GM12878 (cell line): ENCODE measurements around the gene PTPRM. TPM values are rescaled to one million over a fixed set of nuclear protein-coding genes. Genes with fewer than 3 reads are reported as not detected.

Source experiments
- ATAC-seq: fragments of 200-7000 bp; cut with Tn5 transposase; 3 replicates; pipeline ENCODE4 v1.9.1; 2020; ENCODE audit warnings: mild to moderate bottlenecking, moderate library complexity
- BruUV-seq: library from RNA; stranded (reverse); fragments of 400-500 nt; replicated peaks from 2 replicates; lab custom pipeline; 2021; lab: Mats Ljungman, UMichigan
- CTCF ChIA-PET: fragments of 300-600 bp; sonication (Branson Sonifier 250); formaldehyde crosslinking; extraction: SDS; loops from one replicate; lab custom pipeline; 2021; ENCODE audit warnings: inconsistent platforms; lab: Yijun Ruan, JAX
- POLR2A ChIA-PET: fragments of 350-600 bp; formaldehyde crosslinking; extraction: SDS; loops from one replicate; lab custom pipeline; 2021; ENCODE audit warnings: inconsistent platforms; lab: Charles Lee
- RAD21 ChIA-PET: fragments of 300-600 bp; sonication (Branson Sonifier 250); formaldehyde crosslinking; loops from one replicate; lab custom pipeline; 2023; ENCODE audit warnings: antibody characterized with exemption; ENCODE audit not compliant: unreplicated experiment; lab: Charles Lee
- SMC1A ChIA-PET: fragments of 300-600 bp; sonication (Branson Sonifier 250); formaldehyde crosslinking; loops from one replicate; lab custom pipeline; 2023; ENCODE audit not compliant: unreplicated experiment, uncharacterized antibody; lab: Charles Lee
- DNase-seq: peaks from one replicate; pipeline ENCODE4 v3.0.0-alpha.2; 2011; ENCODE audit warnings: low read depth, low spot score
- FAIRE-seq: peaks from 3 replicates; lab custom pipeline; 2011; peaks lifted over from hg19 to GRCh38; lab: Jason Lieb, UNC
- H2AFZ ChIP-seq: 2 replicates; pipeline ENCODE4 v1.6.0; 2011; ENCODE audit warnings: low read depth, low read length, control low read depth; ENCODE audit not compliant: control insufficient read depth
- H3K27ac ChIP-seq: 2 replicates; pipeline ENCODE4 v1.5.1; 2011; ENCODE audit warnings: control low read depth; ENCODE audit not compliant: control insufficient read depth, insufficient read depth
- H3K27me3 ChIP-seq, 2 experiments: replicated peaks in 1 of 2; 2 replicates each; pipeline versions ENCODE4 v1.6.0 to v1.6.1; 2011; ENCODE audit warnings: low read length in 1 of 2; ENCODE audit not compliant: control insufficient read depth in 2 of 2, insufficient read depth in 2 of 2
- H3K36me3 ChIP-seq, 2 experiments: 2 replicates each; pipeline ENCODE4 v1.5.1; 2011; ENCODE audit warnings: low read length in 1 of 2; ENCODE audit not compliant: control insufficient read depth in 2 of 2, insufficient read depth in 2 of 2
- H3K4me1 ChIP-seq: 2 replicates; pipeline ENCODE4 v1.6.1; 2011; ENCODE audit warnings: mild to moderate bottlenecking, low read length, moderate library complexity, mixed read lengths; ENCODE audit not compliant: control insufficient read depth, insufficient read depth
- H3K4me2 ChIP-seq: 2 replicates; pipeline ENCODE4 v1.6.0; 2011; ENCODE audit warnings: control low read depth; ENCODE audit not compliant: control insufficient read depth, insufficient read depth
- H3K4me3 ChIP-seq: fragments of 200-600 bp; sonication (generic); 2 replicates; pipeline ENCODE4 v1.5.1; 2016
- H3K79me2 ChIP-seq: 2 replicates; pipeline ENCODE4 v1.6.0; 2011; ENCODE audit warnings: low read length; ENCODE audit not compliant: control insufficient read depth, insufficient read depth
- H3K9ac ChIP-seq: 2 replicates; pipeline ENCODE4 v1.8.0; 2011; ENCODE audit warnings: low read length, control low read depth, mixed read lengths; ENCODE audit not compliant: control insufficient read depth, insufficient read depth
- H3K9me3 ChIP-seq: replicated peaks from 3 replicates; pipeline ENCODE4 v1.5.1; 2011; ENCODE audit warnings: mild to moderate bottlenecking, low read length; ENCODE audit not compliant: control insufficient read depth, insufficient read depth
- H4K20me1 ChIP-seq: 2 replicates; pipeline ENCODE4 v1.6.0; 2011; ENCODE audit not compliant: control insufficient read depth, insufficient read depth
- CBFB ChIP-seq: IDR thresholded peaks from 2 replicates; pipeline ENCODE4 v1.6.1; 2016; ENCODE audit warnings: antibody characterized with exemption, low read depth
- DPF2 ChIP-seq: fragments of 450-650 bp; IDR thresholded peaks from 2 replicates; pipeline ENCODE4 v1.6.1; 2017; ENCODE audit warnings: mild to moderate bottlenecking
- EGR1 ChIP-seq, 2 experiments: IDR thresholded peaks; 1 replicate in 1 of 2; 2 replicates in 1 of 2; pipeline ENCODE4 v1.6.1; 2011 to 2012; ENCODE audit warnings: low read depth in 2 of 2, low read length in 2 of 2, borderline replicate concordance in 1 of 2, mild to moderate bottlenecking in 1 of 2, moderate library complexity in 1 of 2
- IKZF1 ChIP-seq: fragments of 450-650 bp; conservative IDR thresholded peaks from 2 replicates; pipeline ENCODE4 v1.6.1; 2017; ENCODE audit warnings: antibody characterized with exemption, mild to moderate bottlenecking
- MEF2B ChIP-seq: fragments of 450-650 bp; IDR thresholded peaks from 2 replicates; pipeline ENCODE4 v1.6.1; 2018; ENCODE audit warnings: mild to moderate bottlenecking, moderate library complexity; ENCODE audit not compliant: partially characterized antibody, poor library complexity, severe bottlenecking
- MTA2 ChIP-seq: fragments of 450-650 bp; IDR thresholded peaks from 2 replicates; pipeline ENCODE4 v1.6.1; 2016; ENCODE audit warnings: low read depth, mild to moderate bottlenecking, moderate library complexity
- NR2C2 ChIP-seq: IDR thresholded peaks from 2 replicates; pipeline ENCODE4 v1.6.1; 2011; ENCODE audit warnings: borderline replicate concordance, low read depth; ENCODE audit not compliant: control insufficient read depth, insufficient read length
- ZNF384 ChIP-seq: IDR thresholded peaks from 2 replicates; pipeline ENCODE4 v1.6.1; 2012; ENCODE audit warnings: low read depth, mild to moderate bottlenecking, low read length, improper control_type of control experiment, borderline replicate concordance
- ZNF622 ChIP-seq: fragments of 450-650 bp; IDR thresholded peaks from 2 replicates; pipeline ENCODE4 v1.6.1; 2017; ENCODE audit warnings: mild to moderate bottlenecking, inconsistent platforms
- ZZZ3 ChIP-seq: IDR thresholded peaks from 2 replicates; pipeline ENCODE4 v1.6.1; 2011; ENCODE audit warnings: low read depth; ENCODE audit not compliant: control insufficient read depth, insufficient read length
- WGBS: methylation state at CpG from one replicate; pipeline ENCODE4 v1.1.6; 2016; ENCODE audit warnings: low lambda C conversion rate; ENCODE audit not compliant: insufficient replicate concordance, insufficient coverage; ENCODE audit errors: missing lambda C conversion rate; 5-methylcytosine and 5-hydroxymethylcytosine counted together
- in situ Hi-C: fragments of 300-500 bp; cut with MboI; formaldehyde crosslinking; loops from 9 replicates; pipeline ENCODE4 v1.14.3; 2018; ENCODE audit warnings: mixed read lengths
- intact Hi-C: fragments of 100-400 bp; cut with micrococcal nuclease; formaldehyde crosslinking; loops from one replicate; pipeline ENCODE4 v1.14.2; 2022; ENCODE audit not compliant: unreplicated experiment
- polyA plus RNA-seq, 11 experiments: library from polyadenylated mRNA; depleted of rRNA in 4 of 11; unstranded in 6 of 11; stranded (reverse) in 5 of 11; fragments of >200 nt; fragmentation: Nextera tagmentation in 4 of 11; fragmentation: Illumina TruSeq in 1 of 11; extraction: Ambion mirVana in 4 of 11; extraction: Trizol in 1 of 11; gene quantifications; 1 replicate in 1 of 11; 2 replicates in 10 of 11; pipeline versions ENCODE4 v1.2.1 to v1.2.3, GENCODE V29; 2011 to 2016; ENCODE audit warnings: inconsistent platforms in 2 of 11, missing spikeins in 2 of 11, low read depth in 1 of 11
- total RNA-seq, 4 experiments: library from RNA; depleted of rRNA in 3 of 4; stranded (reverse); fragments of >200 nt in 3 of 4; fragmentation: Illumina TruSeq in 1 of 4; extraction: Trizol in 1 of 4; gene quantifications; 2 replicates each; pipeline versions ENCODE4 v1.2.1 to v1.2.3, GENCODE V29; 2013 to 2021
- TF ChIP-seq, protein P1 (sequence below): IDR thresholded peaks from 2 replicates; pipeline ENCODE4 v1.6.1; 2011; ENCODE audit warnings: low read depth, low read length, improper control_type of control experiment, borderline replicate concordance
- TF ChIP-seq, protein P2 (sequence below): fragments of 450-650 bp; IDR thresholded peaks from 2 replicates; pipeline ENCODE4 v1.6.1; 2017; ENCODE audit warnings: mild to moderate bottlenecking, moderate library complexity

Gene PTPRM
- total and polyA plus RNA-seq, 10 of the 15 experiments (the other 5 are each of a cell fraction or from before 2014, with no cell fraction given): 0.07 to 22.6 (median 0.60) TPM

- Histone ChIP-seq H3K9me3 (no peaks in the 10 kb centered on the region), H3K27me3 (0 out of 4 replicates have a peak, but pooled peaks cover 0 to 2% of the 10 kb centered on the region in 2 experiments), H3K27ac (no peak overlapping the region), H3K79me2 (no peaks in the 10 kb centered on the region), H3K4me3 (no peak overlapping the region), H4K20me1 (no peaks in the 10 kb centered on the region), H3K4me1 (no peaks in the 10 kb centered on the region), H3K9ac (no peak overlapping the region), H3K4me2 (no peak overlapping the region), H3K36me3 (no peaks in the 10 kb centered on the region), H2AFZ (no peak overlapping the region)
- WGBS: 27% methylated on average over 6 of the region's 6 CpGs
- ChIA-PET CTCF (no interaction called here), POLR2A (no interaction called here), SMC1A (no interaction called here), RAD21 (no interaction called here)
- TF ChIP-seq IKZF1: no peak
- no peak for TF ChIP-seq MEF2B
- TF ChIP-seq DPF2: no peak
- no peak for TF ChIP-seq EGR1 (IDR thresholded peaks at IDR 0.05; ENCODE audit: borderline replicate concordance in 1 of 2, low read depth in 2 of 2, low read length in 2 of 2)
- ATAC-seq (no peak), DNase-seq (no peak), FAIRE-seq (no peak)
- in situ Hi-C loops: no loop called here
- no TSS peak for BruUV-seq
- intact Hi-C loops: no loop called here
Measured at GRCh38 chr18:8428951-8429350, 861.8 kb downstream of the PTPRM start.

- H4K20me1 ChIP-seq: no peaks in the 10 kb centered on the region
- POLR2A ChIA-PET: no interaction called here
- H3K4me3 ChIP-seq: no peak overlapping the region
- no peak for ATAC-seq
- no peaks in the 10 kb centered on the region for H3K36me3 ChIP-seq
- no peak for DNase-seq
- RAD21 ChIA-PET: no interaction called here
- peaks cover 0 to 2% of the 10 kb centered on the region in 2 experiments; a peak in 1 of 4 replicates for H3K27me3 ChIP-seq
- intact Hi-C loops (no loop called here), in situ Hi-C loops (no loop called here)
- 0% methylated on average over 4 of the region's 4 CpGs for WGBS
- CTCF ChIA-PET: no interaction called here
- no peaks in the 10 kb centered on the region for H3K9me3 ChIP-seq
- H3K9ac ChIP-seq: no peak overlapping the region
- no peaks in the 10 kb centered on the region for H3K79me2 ChIP-seq
- BruUV-seq: no TSS peak
- no peak for FAIRE-seq
- H3K4me1 ChIP-seq: no peaks in the 10 kb centered on the region
- H3K4me2 ChIP-seq: no peak overlapping the region
- H2AFZ ChIP-seq: no peak overlapping the region
- H3K27ac ChIP-seq: no peak overlapping the region
- SMC1A ChIA-PET: no interaction called here
- TF ChIP-seq, protein P1, sequence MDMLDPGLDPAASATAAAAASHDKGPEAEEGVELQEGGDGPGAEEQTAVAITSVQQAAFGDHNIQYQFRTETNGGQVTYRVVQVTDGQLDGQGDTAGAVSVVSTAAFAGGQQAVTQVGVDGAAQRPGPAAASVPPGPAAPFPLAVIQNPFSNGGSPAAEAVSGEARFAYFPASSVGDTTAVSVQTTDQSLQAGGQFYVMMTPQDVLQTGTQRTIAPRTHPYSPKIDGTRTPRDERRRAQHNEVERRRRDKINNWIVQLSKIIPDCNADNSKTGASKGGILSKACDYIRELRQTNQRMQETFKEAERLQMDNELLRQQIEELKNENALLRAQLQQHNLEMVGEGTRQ: no peak
- TF ChIP-seq CBFB (no peak), ZNF622 (no peak), ZNF384 (no peak), ZZZ3 (no peak), MTA2 (no peak), NR2C2 (no peak)
- TF ChIP-seq, protein P2, sequence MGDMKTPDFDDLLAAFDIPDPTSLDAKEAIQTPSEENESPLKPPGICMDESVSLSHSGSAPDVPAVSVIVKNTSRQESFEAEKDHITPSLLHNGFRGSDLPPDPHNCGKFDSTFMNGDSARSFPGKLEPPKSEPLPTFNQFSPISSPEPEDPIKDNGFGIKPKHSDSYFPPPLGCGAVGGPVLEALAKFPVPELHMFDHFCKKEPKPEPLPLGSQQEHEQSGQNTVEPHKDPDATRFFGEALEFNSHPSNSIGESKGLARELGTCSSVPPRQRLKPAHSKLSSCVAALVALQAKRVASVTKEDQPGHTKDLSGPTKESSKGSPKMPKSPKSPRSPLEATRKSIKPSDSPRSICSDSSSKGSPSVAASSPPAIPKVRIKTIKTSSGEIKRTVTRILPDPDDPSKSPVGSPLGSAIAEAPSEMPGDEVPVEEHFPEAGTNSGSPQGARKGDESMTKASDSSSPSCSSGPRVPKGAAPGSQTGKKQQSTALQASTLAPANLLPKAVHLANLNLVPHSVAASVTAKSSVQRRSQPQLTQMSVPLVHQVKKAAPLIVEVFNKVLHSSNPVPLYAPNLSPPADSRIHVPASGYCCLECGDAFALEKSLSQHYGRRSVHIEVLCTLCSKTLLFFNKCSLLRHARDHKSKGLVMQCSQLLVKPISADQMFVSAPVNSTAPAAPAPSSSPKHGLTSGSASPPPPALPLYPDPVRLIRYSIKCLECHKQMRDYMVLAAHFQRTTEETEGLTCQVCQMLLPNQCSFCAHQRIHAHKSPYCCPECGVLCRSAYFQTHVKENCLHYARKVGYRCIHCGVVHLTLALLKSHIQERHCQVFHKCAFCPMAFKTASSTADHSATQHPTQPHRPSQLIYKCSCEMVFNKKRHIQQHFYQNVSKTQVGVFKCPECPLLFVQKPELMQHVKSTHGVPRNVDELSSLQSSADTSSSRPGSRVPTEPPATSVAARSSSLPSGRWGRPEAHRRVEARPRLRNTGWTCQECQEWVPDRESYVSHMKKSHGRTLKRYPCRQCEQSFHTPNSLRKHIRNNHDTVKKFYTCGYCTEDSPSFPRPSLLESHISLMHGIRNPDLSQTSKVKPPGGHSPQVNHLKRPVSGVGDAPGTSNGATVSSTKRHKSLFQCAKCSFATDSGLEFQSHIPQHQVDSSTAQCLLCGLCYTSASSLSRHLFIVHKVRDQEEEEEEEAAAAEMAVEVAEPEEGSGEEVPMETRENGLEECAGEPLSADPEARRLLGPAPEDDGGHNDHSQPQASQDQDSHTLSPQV: no peak
Measured at GRCh38 chr18:8431036-8431435, 863.9 kb downstream of the PTPRM start.
